HG02642 (cell line): ENCODE results near the gene FBXL17.

Experiments used
- ATAC-seq: cut with Tn5 transposase; IDR thresholded peaks from one replicate; pipeline ENCODE4 v1.9.1; 2021; ENCODE audit warnings: mild to moderate bottlenecking; ENCODE audit not compliant: unreplicated experiment, poor library complexity

Gene FBXL17

GRCh38 chr5:107933326-107933725 is 448.6 kb downstream of the FBXL17 start:
- ATAC-seq: no peak

- ATAC-seq: no peak
These were observed 451.0 kb downstream of the FBXL17 start for GRCh38 chr5:107930891-107931290.

- no peak for ATAC-seq
These were observed 451.8 kb downstream of the FBXL17 start for GRCh38 chr5:107930092-107930491.

- ATAC-seq: no peak
These were observed 452.8 kb downstream of the FBXL17 start for GRCh38 chr5:107929080-107929479.

- ATAC-seq: no peak
These were observed 455.8 kb downstream of the FBXL17 start for GRCh38 chr5:107926121-107926520.

- ATAC-seq: no peak
These were observed 456.7 kb downstream of the FBXL17 start for GRCh38 chr5:107925200-107925599.

GRCh38 chr5:107919969-107920368 is 461.9 kb downstream of the FBXL17 start:
- peak; percentile 55 for ATAC-seq

- no peak for ATAC-seq
These were observed 462.5 kb downstream of the FBXL17 start for GRCh38 chr5:107919361-107919760.

- no peak for ATAC-seq
These were observed 463.9 kb downstream of the FBXL17 start for GRCh38 chr5:107917983-107918382.

GRCh38 chr5:107916731-107917725 is 464.9 kb downstream of the FBXL17 start:
- no peak for ATAC-seq

- no peak for ATAC-seq
These were observed 466.6 kb downstream of the FBXL17 start for GRCh38 chr5:107915176-107915812.

GRCh38 chr5:107913494-107913893 is 468.4 kb downstream of the FBXL17 start:
- ATAC-seq: no peak

GRCh38 chr5:107900721-107901120 is 481.2 kb downstream of the FBXL17 start:
- ATAC-seq: no peak

- ATAC-seq: no peak
These were observed 487.5 kb downstream of the FBXL17 start for GRCh38 chr5:107894361-107894760.

- ATAC-seq: no peak
These were observed 488.3 kb downstream of the FBXL17 start for GRCh38 chr5:107893642-107894041.

- no peak for ATAC-seq
These were observed 492.5 kb downstream of the FBXL17 start for GRCh38 chr5:107889387-107889786.

- ATAC-seq: no peak
These were observed 493.4 kb downstream of the FBXL17 start for GRCh38 chr5:107888541-107888940.

- ATAC-seq: no peak
These were observed 494.5 kb downstream of the FBXL17 start for GRCh38 chr5:107887166-107887943.

- no peak for ATAC-seq
These were observed 496.3 kb downstream of the FBXL17 start for GRCh38 chr5:107885601-107886000.

- ATAC-seq: no peak
These were observed 497.0 kb downstream of the FBXL17 start for GRCh38 chr5:107884871-107885270.

- ATAC-seq: no peak
These were observed 503.2 kb downstream of the FBXL17 start for GRCh38 chr5:107878661-107879060.
